Suppressor macrophage treated with lipopolysaccharide for 4 hours (primary cell): ENCODE data around the gene IL7R.
"Not testable (repeated sequence)": the region's sequence is repeated elsewhere in the genome, so short reads cannot be mapped to it uniquely, and the experiment has no call there.

ENCODE experiments used
- DNase-seq: peaks from one replicate; pipeline ENCODE4 v3.0.0-alpha.2; 2020

Gene IL7R

DNA sequence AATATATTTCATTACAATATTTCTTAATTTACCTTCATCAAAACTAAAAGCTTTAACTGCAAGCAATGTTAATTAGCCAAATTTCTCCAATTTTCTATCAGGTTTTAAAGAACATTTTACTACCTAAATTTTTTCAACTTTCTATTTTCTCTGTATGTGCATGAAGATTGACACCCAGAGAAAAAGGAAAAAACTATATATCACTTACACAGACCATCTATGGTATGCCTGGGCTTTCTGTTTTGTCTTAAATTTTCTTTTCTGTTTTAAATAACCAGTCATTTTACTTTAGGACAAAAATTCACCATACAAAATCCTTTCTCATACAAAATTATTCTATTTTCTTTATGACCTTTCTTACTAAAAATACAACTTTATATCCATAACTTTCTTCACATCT is 13.8 kb upstream of the IL7R start:
- DNase-seq = no peak

DNA sequence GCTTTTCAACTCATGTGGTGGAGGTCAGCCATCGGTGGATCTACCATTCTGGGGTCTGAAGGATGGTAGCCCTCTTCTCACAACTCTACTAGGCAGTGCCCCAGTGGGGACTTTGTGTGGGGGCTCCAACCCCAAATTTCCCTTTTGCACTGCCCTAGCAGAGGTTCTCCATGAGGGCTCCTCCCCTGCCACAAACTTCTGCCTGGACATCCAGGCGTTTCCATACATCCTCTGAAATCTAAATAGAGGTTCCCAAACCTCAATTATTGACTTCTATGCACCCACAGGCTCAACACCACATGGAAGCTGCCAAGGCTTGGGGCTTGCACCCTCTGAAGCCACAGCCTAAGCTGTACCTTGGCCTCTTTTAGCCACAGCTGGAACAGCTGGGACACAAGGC is 11.2 kb upstream of the IL7R start:
- DNase-seq = not testable (repeated sequence)

DNA sequence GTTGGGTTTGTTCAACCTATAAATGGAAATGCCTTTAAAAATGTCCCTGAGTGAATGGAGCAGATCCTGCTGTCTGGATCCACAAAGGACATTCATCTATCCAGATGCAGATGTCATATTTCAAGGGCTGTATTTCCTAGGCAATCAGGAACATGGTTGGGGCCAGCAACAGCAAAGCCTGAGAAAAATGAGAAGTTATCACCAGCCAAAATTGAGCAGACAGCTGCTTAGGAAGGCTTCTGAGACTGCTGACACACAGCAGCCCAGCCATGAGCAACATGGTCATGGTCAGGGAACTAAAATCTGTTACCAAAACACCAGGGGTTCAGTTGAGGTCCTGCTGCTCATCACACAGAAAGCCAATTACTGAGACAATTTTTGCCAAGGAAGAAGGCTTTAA is 9.2 kb upstream of the IL7R start:
- DNase-seq = no peak

DNA sequence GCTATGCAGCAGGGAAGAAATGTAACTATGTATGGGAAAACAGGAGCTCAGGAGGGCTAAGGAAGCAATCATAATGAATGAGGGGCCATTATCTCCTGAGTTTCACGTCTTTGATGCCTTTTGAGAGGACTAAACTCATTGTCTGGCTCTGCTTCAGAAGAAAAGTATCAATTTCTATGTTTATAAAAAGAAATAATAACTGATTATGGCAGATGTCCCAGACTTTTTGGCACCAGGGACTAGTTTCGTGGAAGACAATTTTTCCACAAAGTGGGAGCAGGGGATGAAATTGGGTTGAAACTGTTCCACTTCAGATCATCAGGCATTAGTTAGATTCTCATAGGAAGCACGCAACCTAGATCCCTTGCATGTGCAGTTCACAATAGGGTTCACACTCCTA is 8.7 kb upstream of the IL7R start:
- no peak for DNase-seq

DNA sequence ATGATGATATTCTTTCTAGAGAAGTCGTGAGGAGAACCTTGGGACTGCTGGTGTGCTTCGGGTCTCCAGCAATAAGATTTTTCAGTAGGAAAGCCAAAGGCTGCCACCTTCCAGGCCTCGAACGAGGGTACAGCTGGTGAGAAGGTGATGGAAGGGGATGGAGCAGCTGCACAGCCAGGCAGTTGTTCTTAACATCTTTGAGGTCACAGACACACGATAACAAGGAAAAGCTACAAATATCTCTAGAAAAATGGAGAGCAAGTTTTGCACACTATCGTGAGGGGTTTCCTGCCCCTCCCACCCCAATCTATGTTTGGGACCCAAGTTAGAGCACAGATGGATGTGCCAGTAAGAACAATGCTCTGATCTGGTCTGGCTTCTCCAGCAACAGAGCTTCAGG is 6.8 kb upstream of the IL7R start:
- no peak for DNase-seq

DNA sequence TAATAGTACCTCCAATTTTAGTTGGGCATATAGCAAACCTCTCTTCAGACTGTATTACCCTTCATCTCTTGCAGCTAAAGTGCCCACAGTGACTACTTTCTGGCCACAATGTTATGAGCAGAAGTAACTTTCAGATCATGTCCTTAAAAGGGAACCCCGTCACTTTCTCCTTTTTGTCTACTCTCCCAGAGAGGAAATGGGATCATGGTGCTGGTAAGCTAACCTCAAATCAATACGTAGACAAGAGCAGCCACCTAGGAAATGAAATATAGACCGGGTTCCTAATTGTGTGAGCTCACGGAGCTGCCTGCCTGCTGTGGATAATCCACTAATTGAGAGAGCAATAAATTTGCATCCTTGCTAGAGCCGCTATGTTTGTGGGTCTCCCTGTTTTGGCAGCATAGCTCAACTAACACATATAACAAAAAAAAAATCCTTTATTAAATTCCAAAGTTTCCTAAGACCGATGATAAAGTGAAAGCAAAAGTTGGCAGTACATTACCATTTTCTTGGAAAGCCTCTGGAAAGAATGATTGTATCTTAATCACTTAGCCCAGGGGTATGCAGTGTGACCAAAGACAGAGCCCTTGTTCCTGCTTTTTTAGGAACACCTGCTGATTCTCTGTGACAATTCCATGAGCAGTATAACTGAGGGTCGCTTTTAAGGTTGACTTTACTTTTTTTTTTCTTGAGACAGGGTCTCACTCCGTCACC is 5.6 kb upstream of the IL7R start:
- peak; percentile 66 for DNase-seq

DNA sequence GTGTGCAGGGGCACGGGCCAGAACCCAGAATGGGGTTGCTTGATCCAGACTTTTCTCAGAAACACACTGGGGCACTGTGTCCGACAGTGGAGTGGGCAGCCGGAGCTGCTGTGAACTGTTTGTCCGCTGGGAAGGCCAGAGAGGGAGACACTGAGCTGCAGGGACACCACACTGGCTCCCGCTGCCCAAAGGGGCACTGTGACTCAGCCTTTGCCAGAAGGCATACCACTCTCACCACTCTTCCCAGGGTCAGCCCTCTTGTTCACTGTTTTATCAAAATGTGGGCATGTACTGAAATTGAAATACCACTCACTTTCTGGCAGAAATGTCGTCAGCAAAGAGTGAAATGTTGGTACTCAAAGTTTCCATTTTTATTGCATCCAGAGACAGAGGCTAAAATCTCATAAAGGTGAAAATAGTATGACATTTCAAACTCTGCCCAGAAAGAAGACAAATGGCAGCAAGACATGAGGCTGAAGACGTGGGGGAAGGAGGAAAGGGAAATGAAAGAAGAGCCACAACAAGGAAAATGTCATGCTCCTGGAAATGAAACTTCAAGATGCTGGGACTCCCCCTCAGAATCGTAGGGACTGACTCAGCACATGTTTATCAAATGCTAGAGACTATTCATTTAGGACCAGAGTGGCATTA is 4.5 kb upstream of the IL7R start:
- peak; percentile 92 for DNase-seq

DNA sequence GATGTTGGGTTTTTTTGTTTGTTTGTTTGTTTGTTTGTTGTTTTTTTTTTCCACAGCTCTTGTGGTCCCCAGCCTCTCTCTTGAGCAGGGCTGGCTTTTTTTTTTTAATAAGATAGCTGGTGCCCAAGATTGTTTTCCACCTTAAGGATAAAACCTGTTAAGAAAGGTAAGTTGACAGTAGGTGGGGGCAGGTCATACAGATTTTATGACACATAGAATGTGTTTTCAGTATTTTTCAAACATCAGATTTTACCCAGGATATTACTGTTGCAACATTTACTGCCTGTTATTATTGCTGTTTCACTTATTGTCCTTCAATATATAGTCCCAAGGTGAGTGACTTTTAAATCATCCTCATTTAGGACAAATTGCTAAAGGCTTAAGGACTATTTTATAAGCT is 3.9 kb upstream of the IL7R start:
- DNase-seq = no peak

DNA sequence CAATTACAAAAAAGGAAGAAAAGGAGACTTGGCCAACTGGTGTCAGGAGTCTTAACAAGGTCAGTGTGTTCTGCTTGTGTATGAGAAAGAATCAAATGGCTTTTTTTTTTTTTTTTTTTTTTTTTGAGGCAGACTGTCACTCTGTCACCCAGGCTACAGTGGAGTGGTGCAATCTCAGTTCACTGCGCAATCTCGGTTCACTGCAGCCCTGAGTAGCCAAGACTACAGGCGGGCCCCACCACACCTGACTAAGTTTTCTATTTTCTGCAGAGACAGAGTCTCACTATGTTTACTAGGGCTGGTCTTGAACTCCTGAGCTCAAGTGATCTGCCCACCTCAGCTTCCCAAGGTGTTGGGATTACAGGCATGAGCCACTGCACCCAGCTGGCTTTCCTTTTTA is 3.1 kb upstream of the IL7R start:
- DNase-seq = peak; percentile 76

DNA sequence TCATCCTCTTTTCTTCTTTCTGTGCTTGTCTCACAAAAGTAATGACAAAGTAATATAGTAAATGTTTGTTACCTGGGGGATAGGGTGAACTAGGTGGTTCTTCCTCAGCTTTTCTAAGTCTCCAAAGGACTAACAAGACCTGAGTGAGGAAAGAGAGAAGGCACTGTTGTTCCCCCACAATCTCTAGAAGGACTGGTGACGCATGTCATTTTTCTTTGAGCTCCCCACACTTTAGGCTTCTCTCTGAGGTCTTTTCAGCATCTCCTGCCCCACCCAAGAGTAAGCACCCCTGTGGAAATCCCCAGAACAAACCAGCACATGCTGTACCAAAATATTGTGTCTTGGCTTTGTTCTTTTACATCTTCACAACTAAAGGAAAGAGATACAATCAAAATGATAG is 2.4 kb upstream of the IL7R start:
- DNase-seq = no peak

DNA sequence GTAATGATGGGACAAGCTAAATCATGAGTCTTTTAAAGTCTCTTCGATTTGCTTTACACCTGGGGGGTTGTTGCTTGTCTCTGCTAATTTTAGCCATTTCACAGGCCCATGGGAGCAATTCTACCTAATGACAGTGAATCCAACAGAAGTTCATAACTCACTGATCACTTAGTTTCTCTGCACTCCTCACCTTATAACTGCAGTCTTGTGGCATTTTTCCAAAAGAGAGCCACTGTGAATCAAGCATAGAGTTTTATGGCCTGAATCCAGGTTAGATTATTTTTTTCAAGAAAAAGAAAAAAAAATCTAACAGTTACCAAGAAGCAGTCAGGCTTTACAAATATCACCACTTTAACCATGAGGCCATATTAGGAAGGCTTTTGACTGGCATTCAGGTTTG is 1.5 kb upstream of the IL7R start:
- DNase-seq = no peak

DNA sequence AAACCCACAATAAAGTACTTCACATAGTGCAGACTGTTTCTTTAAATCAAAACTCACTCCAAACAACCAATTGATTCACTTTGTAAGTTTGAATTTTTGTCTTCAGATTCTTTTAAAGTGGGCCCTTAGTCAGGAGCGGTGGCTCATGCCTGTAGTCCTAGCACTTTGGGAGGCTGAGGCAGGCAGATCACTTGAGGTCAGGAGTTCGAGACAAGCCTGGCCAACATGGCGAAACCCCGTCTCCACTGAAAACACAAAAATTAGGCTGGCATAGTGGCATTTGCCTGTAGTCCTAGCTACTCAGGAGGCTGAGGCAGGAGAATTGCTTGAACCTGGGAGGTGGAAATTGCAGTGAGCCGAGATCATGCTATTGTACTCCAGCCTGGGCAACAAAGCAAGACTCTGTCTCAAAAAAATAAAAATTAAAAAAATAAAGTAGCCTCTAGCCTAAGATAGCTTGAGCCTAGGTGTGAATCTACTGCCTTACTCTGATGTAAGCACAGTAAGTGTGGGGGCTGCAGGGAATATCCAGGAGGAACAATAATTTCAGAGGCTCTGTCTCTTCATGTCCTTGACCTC is 416 bp upstream of the IL7R start:
- not testable (repeated sequence) for DNase-seq

DNA sequence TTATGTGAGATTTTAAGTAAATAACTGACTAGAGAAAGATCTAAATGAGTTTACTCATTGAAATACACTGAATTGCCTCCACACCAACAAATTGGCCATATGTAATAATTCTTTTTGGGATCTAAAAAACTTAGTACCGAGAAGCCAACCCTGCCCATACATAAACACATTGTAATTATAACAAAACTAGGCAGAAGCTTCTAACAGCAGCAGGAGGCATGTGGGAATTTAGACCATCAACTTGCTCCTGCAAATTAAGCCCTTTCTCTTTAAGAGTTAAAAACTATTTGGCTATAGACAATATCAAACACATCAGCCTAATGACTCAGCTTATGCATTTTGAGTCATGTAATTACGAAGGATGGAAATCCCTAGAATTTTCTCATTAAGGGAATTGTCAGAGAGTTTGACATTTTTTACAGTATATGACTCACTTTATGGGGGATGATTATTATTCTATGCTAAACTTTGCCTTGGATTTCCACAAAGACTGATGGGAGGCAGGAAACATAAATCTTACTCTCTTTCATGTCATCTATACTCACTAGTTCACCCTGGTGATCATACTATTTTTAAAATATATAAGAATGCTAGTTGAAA is 1.0 kb downstream of the IL7R start:
- peak; percentile 89 for DNase-seq

DNA sequence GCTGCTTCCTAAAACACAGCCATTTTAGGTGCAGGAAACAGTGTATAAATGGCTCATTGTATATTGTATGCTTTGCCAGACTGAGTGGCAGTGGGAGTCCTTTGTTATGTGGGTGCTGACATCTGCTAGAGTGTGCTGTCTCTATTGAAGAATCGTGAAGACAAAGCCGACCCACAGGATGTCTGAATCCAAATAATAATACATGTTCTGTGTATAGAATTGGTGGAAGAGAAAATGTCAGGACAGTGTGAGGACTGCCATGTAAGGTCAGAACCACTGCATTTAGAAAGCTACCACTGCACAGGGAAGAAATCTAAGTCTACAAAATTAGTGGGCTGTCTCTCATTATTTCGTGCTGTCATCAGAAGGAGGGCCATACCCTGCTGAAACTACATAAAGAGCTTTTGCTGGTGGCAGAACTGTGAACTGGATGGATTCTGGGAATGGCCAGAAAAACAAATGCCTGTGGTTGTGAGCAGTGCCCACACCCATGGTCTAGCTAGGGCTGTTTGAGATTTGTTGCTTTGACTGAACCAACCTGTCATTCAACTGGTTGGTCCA is 2.5 kb downstream of the IL7R start:
- no peak for DNase-seq

DNA sequence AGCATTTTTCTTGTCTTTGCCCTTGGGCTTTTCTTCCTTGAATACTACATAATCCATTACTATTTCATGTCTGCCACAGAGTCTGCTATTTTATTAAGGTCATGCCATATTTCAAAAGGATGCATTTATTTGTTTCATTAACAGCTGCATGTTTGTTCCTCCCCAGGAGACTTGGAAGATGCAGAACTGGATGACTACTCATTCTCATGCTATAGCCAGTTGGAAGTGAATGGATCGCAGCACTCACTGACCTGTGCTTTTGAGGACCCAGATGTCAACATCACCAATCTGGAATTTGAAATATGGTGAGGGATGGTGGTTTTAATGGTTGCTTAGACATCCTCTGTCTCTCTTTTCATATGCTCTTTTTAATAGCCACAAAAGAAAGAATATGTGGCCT is 4.0 kb downstream of the IL7R start:
- DNase-seq = no peak

DNA sequence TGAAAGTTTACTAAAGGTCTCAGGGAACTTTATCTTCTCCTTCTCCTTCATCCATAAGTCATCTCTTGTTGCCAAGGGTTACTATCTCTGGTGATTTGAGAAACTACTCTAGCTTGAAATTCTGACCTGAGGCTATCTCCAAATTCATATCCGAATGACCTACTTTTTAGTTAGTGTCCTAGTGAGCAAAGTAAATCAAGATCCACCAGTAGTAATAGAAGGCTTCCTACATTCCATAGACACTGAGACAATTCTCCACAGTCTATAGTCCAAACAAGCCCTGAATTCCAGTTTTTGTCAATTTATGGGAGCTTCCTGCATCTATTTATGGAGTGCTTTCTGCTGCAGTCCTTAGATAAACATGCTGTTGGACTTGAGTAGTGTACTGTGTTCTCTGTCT is 5.0 kb downstream of the IL7R start:
- DNase-seq = no peak

DNA sequence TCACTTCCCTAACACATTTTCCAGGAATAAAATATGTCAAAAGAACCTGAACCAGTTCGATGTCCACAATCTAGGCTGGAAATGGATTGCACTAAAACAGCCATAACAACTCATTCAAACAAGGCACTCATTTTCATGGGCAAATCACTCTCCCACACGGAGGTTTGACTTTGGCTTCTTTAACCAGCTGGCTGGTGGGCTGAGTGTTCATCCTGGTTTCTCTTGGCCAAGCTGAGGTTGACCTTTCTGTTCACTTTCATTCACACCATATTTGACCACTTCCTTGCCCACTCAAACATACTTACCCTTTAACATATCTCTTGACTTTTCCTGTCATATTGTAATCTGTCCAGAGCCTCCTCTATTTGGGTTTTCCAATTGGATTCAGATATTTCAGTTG is 5.4 kb downstream of the IL7R start:
- DNase-seq = no peak

DNA sequence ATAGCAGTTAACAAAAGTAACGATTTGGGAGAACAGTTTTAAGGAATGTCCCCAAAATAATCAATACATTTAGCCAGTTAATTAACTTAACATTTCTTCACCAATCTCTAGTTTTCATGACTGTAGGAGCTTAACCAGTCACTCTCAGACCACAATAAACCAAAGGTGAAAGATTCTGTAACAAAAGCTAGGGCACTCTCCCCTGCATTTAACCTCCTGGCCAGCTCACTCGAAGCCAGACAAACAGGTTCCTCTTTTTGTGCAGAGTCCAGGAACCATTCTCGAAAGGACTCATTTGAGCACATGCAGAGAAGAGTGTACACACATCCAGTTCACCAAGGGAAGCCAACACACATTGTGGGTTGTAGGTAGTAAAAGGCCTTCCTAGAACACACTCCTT is 6.5 kb downstream of the IL7R start:
- peak; percentile 51 for DNase-seq

DNA sequence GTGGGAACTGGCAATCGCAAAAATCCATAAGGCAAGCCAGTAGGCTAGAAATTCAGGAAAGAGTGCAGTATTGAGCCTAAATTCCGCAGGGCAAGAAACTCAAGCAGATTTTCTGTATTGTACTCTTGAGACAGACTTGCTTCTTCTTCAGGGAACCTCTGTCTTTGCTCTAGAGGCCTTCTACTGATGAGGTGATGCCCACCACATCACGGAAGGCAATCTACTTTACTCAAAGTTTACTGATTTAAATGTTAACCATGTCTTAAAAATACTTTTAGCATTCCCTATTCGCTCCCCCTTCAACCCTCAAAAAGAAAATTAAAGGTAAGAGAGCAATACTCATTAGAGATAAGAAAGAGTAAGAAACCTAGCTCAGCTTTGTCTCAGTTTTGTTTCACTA is 11.3 kb downstream of the IL7R start:
- DNase-seq = no peak

DNA sequence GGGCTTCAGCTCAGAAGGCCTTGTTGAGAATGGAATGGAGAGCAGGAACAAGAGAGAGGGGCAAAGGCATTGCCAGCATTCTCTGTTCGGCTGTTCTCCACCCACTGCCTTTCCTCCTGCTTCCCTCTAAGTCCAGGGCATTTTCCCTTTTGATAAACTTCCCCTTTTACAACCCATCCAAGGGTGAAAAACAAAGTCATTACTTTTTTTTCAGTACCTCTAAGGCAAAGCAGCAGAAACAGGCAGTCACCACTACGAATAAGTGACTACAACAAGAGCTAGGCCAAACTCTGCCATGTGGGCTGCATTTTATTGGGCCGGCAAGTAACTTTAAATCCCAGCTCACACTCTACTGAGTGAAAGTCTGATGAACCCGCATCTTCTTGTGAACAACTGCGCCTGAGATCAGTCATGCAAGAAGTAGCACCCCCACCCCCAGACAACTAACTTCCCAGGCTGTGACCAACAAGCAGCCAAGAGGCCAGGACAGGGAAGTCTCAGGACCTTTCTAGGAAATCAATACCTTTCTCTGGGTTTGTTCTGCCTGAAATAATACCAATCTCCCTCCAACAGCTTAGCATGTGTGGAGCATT is 13.1 kb downstream of the IL7R start:
- peak; percentile 71 for DNase-seq

DNA sequence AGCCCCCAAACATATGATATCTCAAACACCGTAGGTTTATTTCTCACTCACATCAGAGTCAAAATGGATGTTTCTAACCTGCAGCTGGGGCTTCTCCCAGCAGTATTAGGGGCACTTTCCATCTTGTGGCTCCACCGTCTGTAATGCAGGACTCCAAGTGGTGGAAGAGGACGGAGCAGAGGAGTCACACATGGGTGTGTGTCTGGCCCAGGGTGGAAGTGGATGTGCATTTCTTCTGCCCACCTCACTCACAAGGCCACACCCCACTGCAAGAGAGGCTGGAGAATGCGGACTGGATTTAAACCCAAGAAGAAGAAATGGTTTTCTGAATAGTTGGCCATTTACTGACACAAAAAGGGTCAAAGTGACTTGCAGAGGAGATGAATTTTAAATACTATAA is 13.9 kb downstream of the IL7R start:
- DNase-seq = no peak

DNA sequence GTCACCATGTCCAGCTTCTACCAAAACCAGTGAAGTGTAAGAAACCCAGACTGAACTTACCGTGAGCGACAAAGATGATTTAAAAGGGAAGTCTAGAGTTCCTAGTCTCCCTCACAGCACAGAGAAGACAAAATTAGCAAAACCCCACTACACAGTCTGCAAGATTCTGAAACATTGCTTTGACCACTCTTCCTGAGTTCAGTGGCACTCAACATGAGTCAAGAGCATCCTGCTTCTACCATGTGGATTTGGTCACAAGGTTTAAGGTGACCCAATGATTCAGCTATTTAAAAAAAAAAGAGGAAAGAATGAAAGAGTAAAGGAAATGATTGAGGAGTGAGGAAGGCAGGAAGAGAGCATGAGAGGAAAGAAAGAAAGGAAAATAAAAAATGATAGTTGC is 19.8 kb downstream of the IL7R start:
- no peak for DNase-seq

DNA sequence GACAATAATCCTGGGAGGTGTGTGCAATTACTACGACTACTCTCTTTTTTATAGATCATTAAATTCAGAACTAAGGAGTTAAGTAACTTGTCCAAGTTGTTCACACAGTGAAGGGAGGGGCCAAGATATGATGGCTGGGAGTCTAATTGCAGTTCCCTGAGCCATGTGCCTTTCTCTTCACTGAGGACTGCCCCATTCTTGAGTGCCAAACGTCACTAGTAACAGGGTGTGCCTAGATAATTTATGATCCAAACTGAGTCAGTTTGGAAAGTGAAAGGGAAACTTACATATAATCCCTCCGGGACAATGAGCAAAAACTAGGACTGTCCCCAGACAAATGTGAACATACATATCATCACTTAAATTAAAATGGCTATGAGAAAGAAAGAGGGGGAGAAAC is 20.2 kb downstream of the IL7R start:
- DNase-seq = peak; percentile 87

DNA sequence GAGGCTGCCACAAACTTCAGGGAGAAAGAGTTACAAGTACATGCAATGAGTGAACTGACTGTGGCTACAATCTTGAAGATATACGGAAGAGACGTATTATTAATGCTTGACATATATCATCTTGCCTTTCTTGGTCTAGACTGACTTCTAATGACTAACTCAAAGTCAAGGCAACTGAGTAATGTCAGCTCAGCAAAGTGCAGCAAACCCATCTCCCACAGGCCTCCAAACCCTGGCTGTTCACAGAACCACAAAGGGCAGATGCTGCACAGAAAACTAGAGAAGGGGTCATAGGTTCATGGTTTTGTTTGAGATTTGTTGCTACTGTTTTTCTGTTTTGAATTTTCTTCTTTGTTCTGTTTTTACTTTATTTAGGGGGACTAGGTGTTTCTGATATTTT is 21.0 kb downstream of the IL7R start:
- no peak for DNase-seq
